ENCODE data around the gene C12orf60.

DNA sequence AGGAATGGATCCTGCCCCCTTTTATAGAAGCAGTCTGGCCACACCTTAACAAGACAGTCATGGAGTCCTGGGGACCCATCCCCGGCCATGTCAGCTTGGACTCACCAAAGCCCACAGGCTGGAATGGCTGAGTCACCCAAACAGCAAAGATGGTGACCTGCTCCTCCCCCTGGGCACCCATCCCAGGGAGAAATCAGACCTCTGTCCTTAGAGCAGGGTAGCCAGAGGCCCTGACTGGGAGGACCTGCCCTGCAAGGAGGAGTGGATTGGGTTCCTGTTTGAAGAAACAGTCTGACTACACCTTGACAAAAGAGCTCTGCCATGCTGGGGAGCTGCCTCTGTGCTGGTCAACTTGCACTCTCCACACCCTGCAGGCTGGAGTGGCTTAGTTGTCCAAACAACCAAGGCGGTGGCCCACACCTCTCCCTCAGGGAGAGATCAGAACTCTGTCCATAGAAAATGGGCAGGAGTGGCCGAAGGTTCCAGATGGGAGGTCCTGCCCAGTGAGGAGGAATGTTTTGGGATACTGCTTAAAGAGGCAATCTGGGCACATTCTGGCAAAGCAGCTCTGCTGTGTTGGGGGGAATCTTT lies 65.5 kb downstream of the C12orf60 start:
- TF ChIP-seq POLR2AphosphoS5 (IDR thresholded peaks at IDR 0.05) (no peak), POLR2A (IDR thresholded peaks at IDR 0.05) (no peak), EP300 (IDR thresholded peaks at IDR 0.05) (no peak)
- TF ChIP-seq, protein P1, sequence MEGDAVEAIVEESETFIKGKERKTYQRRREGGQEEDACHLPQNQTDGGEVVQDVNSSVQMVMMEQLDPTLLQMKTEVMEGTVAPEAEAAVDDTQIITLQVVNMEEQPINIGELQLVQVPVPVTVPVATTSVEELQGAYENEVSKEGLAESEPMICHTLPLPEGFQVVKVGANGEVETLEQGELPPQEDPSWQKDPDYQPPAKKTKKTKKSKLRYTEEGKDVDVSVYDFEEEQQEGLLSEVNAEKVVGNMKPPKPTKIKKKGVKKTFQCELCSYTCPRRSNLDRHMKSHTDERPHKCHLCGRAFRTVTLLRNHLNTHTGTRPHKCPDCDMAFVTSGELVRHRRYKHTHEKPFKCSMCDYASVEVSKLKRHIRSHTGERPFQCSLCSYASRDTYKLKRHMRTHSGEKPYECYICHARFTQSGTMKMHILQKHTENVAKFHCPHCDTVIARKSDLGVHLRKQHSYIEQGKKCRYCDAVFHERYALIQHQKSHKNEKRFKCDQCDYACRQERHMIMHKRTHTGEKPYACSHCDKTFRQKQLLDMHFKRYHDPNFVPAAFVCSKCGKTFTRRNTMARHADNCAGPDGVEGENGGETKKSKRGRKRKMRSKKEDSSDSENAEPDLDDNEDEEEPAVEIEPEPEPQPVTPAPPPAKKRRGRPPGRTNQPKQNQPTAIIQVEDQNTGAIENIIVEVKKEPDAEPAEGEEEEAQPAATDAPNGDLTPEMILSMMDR (IDR thresholded peaks at IDR 0.05), result no peak

Measured in suprapubic skin (tissue), 4 donors.